HepG2 (cell line): ENCODE results near the gene ZNF557. TPM values are rescaled to one million over a fixed set of nuclear protein-coding genes. Genes with fewer than 3 reads are reported as not detected.

ENCODE experiments used
- KDM3A ChIP-seq: IDR thresholded peaks from 2 replicates; pipeline ENCODE4 v1.6.1; 2018; ENCODE audit warnings: low read depth, missing compliant biosample characterization
- SKIL ChIP-seq: sonication (generic); formaldehyde crosslinking; IDR thresholded peaks from 2 replicates; pipeline ENCODE4 v1.8.0; 2022; ENCODE audit warnings: missing genetic modification reagents, mild to moderate bottlenecking, moderate library complexity, borderline replicate concordance
- USF2 ChIP-seq, 2 experiments: sonication (generic) in 1 of 2; formaldehyde crosslinking in 1 of 2; IDR thresholded peaks; 2 replicates each; pipeline versions ENCODE4 v1.5.1 to v1.6.1; 2011 to 2020; ENCODE audit warnings: borderline replicate concordance in 1 of 2, low read depth in 1 of 2, low read length in 1 of 2, mild to moderate bottlenecking in 1 of 2, missing genetic modification reagents in 1 of 2, moderate library complexity in 1 of 2
- polyA plus RNA-seq, 8 experiments: library from polyadenylated mRNA; depleted of rRNA in 3 of 8; stranded (reverse) in 7 of 8; unstranded in 1 of 8; fragments of >200 nt; fragmentation: Illumina TruSeq in 4 of 8; extraction: Trizol in 4 of 8; gene quantifications; 2 replicates each; pipeline versions ENCODE4 v1.2.1 to v1.2.3, GENCODE V29; 2011 to 2016; ENCODE audit warnings: low read depth in 4 of 8, missing spikeins in 1 of 8, mixed read lengths in 1 of 8; ENCODE audit not compliant: insufficient read depth in 1 of 8
- total RNA-seq, 5 experiments: library from RNA; depleted of rRNA; stranded (reverse); fragments of >200 nt; fragmentation: Illumina TruSeq; extraction: Trizol; gene quantifications; 2 replicates each; pipeline ENCODE4 v1.2.3, GENCODE V29; 2016; ENCODE audit warnings: low read depth in 1 of 5

The ZNF557 gene
- total and polyA plus RNA-seq, 2 of the 13 experiments (the other 11 are each of a cell fraction or from before 2014, with no cell fraction given): 2.1 to 7.8 TPM

- TF ChIP-seq USF2 (IDR thresholded peaks at IDR 0.05; ENCODE audit: low read depth, low read length) (peak; percentile 70), USF2 (CRISPR knock-in tag; IDR thresholded peaks at IDR 0.05; ENCODE audit: borderline replicate concordance) (no peak; the same call in 1 of the 2 replicates), KDM3A (CRISPR knock-in tag) (no peak), SKIL (no peak)
Observed at GRCh38 chr19:7137120-7137519, 67.6 kb downstream of the ZNF557 start (continued).

Other genes starting within 250 kb of the ZNF557 start
- gene ADGRE1, start 182.1 kb upstream of the ZNF557 start, total RNA-seq (2016; rRNA removed; fragmentation: Illumina TruSeq; extraction: Trizol): not detected in 2 replicates
- gene ADGRE1, start 182.1 kb upstream of the ZNF557 start, polyA plus RNA-seq (2011; rRNA removed): not detected in 2 replicates
- gene MBD3L2B, start 48.3 kb upstream of the ZNF557 start, total RNA-seq (2016; rRNA removed; fragmentation: Illumina TruSeq; extraction: Trizol): not detected in 2 replicates
- gene MBD3L2B, start 48.3 kb upstream of the ZNF557 start, polyA plus RNA-seq (2011; rRNA removed): not detected in 2 replicates
- gene MBD3L5, start 39.1 kb upstream of the ZNF557 start, total RNA-seq (2016; rRNA removed; fragmentation: Illumina TruSeq; extraction: Trizol): not detected in 2 replicates
- gene MBD3L5, start 39.1 kb upstream of the ZNF557 start, polyA plus RNA-seq (2011; rRNA removed): not detected in 2 replicates
- gene MBD3L4, start 29.5 kb upstream of the ZNF557 start, total RNA-seq (2016; rRNA removed; fragmentation: Illumina TruSeq; extraction: Trizol): not detected in 2 replicates
- gene MBD3L4, start 29.5 kb upstream of the ZNF557 start, polyA plus RNA-seq (2011; rRNA removed): not detected in 2 replicates
- not detected in 2 replicates for gene MBD3L2, start 20.4 kb upstream of the ZNF557 start, total RNA-seq (2016; rRNA removed; fragmentation: Illumina TruSeq; extraction: Trizol)
- not detected in 2 replicates for gene MBD3L2, start 20.4 kb upstream of the ZNF557 start, polyA plus RNA-seq (2011; rRNA removed)
- gene MBD3L3, start 11.0 kb upstream of the ZNF557 start, total RNA-seq (2016; rRNA removed; fragmentation: Illumina TruSeq; extraction: Trizol): not detected in 2 replicates
- not detected in 2 replicates for gene MBD3L3, start 11.0 kb upstream of the ZNF557 start, polyA plus RNA-seq (2011; rRNA removed)
- 13.6 and 24.2 TPM in 2 replicates for gene INSR, start 224.7 kb downstream of the ZNF557 start, total RNA-seq (2016; rRNA removed; fragmentation: Illumina TruSeq; extraction: Trizol)
- 25.7 and 29.8 TPM in 2 replicates for gene INSR, start 224.7 kb downstream of the ZNF557 start, polyA plus RNA-seq (2011; rRNA removed)